GM19468 (cell line): ENCODE data around the gene POU6F2.
"Not testable (repeated sequence)": the region's sequence is repeated elsewhere in the genome, so short reads cannot be mapped to it uniquely, and the experiment has no call there.

Source experiments
- ATAC-seq: cut with Tn5 transposase; IDR thresholded peaks from one replicate; pipeline ENCODE4 v1.9.1; 2021; ENCODE audit warnings: mild to moderate bottlenecking, moderate library complexity, moderate number of reproducible peaks; ENCODE audit not compliant: unreplicated experiment; ENCODE audit errors: extremely low read depth

The POU6F2 gene, protein sequence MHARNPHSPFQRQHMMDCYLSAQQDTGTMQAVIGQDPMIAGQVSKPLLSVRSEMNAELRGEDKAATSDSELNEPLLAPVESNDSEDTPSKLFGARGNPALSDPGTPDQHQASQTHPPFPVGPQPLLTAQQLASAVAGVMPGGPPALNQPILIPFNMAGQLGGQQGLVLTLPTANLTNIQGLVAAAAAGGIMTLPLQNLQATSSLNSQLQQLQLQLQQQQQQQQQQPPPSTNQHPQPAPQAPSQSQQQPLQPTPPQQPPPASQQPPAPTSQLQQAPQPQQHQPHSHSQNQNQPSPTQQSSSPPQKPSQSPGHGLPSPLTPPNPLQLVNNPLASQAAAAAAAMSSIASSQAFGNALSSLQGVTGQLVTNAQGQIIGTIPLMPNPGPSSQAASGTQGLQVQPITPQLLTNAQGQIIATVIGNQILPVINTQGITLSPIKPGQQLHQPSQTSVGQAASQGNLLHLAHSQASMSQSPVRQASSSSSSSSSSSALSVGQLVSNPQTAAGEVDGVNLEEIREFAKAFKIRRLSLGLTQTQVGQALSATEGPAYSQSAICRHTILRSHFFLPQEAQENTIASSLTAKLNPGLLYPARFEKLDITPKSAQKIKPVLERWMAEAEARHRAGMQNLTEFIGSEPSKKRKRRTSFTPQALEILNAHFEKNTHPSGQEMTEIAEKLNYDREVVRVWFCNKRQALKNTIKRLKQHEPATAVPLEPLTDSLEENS

DNA sequence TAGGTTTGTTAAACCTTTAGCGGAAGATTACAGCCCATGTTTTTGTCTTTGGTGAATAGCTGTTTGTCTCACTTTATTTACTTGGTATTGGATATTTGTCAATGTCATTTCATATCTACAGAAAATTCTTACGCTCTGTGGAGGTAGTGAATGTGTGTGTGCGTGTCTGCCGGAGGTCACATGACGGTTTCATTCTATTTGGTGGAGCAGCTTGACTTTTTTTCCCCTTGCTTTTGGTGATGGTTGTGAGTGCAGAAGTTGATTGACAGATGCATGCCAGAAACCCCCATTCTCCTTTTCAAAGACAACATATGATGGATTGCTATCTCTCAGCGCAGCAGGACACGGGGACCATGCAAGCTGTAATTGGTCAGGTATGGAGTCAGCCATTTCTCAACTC, at the start of gene POU6F2:
TSS of gene POU6F2 (plus strand) at position 225 of the 400 bp plus-strand sequence. CDS start at position 270, 45 bp downstream.
- ATAC-seq: no peak

DNA sequence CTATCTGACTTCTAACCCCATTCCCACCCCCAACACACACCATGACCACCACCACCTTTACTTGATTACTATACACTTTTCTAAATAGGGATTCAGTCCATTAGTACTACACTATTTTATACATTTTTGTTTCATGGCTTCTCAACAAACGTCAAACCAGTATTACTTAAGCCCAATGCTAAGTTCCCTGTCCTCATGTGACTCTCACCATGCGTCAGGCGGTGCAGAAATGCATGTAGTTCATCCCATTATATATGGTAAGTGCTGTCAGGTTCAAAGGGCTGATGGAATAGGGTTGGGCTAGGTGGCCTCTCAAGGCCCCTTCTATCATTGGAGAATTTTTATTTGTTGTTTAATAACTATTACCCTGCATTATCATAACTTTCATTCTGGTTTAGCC, 49.2 kb upstream of the POU6F2 start:
- ATAC-seq: no peak

DNA sequence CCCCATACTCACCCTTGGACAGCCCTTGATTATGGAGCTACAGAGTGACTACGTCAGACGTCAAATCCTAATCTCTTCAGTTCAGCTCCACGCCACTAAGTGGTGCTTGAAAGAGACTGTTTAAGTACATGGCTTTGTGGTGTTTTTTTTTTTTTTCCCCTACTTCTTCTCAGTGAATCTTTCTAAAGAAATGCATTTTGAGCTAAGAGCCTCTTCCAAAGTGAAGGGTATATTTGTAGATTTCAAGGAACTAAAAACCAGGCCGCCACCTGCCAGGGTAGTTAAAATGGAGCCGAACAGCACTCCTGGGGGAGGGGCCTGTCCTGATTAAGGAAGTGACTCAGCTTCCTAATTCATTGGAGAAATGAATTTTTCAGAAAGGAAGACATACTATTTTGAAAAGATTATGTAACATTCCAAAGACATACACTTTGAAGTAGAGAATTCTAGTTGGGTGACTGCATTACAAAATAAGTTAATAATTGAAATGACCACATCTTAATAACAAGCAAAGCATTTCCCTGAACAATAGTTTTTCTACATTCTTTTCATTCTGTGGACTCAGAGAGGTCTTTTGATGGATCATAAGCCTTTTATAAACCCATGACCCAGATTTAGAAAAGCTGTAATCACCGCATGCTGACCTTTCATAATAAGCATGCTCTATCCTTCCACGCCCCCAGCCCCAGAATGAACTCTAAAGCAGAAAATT, 48.1 kb upstream of the POU6F2 start:
- no peak for ATAC-seq

DNA sequence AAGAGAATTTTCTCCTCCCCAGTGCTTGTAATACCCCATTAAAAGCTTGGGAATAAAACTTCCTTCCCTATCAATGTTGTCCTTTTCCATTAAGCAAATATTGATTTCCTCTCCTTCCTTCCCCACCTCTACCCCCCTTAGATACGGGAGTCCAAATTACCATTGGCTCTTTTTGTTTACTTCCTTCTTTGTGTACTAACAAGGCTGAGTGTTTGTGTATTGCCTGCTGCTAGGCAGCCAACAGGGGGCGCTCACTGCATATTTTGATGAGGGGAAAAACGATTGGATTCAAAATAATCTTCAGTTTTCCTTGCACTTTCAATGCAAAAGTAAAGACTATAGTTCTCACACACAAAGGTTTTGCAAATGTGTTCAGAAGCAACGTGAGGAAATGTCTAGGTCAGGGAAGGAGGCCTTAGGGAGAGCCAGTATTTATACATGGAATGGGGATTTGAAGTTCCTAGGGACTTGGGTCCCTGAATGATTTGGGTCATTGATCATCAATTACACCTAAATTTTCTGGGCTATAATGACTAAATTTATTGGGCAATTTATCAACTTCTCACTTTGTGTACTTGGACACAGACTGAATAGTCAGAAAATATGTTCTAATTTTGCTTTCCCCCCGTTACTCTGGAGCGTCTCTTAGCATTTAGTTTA, 45.1 kb upstream of the POU6F2 start:
- ATAC-seq: no peak

DNA sequence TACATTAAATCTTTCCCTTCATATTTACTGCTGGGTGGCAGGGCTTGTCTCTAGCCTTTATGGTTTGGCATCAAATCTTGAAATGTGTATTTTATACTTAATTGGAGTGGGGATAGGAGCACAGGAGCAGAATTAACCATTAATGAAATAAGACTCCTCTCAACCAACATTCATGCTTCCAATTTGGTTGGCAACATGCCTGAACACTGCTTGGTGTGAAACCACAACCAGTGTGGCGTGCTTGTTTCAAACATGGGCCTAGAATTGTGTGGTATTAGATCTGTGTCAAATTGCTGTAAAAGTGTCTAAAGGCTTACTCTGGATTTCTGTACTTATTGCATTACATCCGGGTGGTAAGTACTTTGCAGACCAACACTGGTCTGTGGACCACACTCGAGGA, 43.7 kb upstream of the POU6F2 start:
- ATAC-seq: no peak

DNA sequence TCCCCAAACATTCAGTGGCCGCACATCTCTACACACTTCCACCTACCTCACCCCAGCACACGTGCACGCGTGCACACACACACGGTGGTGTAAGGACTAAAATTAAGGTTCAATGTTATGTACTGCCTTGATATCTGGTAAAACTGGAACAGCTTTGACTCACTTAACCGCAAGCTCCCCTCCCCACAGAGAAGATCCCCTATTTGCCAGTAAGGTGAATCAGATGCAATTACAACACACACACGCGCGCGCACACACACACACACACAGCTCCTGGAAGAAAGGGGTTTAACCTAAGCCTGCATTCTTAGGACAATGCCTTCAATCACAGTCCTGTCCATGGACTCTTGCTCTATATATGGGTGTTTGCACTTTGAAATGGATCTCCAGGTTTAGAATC, 43.2 kb upstream of the POU6F2 start:
- ATAC-seq: no peak

DNA sequence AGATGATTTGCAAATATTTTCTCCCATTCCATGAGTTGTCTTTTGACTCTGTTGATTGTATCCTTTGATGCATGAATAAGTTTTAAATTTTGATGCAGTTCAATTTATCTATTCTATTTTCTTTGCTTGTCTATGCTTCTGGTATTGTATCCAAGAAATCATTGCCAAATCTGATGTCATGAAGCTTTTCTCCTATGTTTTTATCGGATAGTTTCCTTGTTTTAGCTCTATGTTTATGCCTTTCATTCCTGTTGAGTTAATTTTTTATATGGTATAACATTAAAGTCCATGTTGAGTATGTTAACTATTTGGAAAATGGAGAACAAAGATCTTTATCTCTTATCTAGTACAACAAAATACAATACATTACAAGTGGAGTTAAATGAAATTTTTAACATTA, 41.1 kb upstream of the POU6F2 start:
- no peak for ATAC-seq

DNA sequence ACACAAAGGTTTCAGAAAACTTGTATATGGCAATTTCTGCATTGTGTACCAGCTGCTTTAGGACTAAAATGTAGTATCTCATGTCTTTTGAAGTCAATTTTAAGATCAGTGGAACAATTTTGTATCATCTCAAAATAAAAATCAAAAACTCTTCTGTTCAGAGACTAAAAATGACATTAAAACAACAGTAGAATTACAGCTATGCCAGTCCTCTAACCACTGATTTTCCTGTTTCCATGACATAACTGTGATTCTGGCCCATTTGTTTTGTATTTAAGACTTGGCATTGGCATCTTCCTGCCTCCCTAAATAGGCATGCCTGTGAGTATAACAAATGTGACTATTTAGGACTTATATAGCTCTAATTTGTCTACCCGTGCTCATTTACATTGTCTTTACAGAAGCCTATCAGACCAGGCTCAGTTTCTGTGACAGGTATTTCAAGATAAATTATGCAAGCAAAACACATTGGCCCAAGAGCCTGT, 39.7 kb upstream of the POU6F2 start:
- no peak for ATAC-seq

DNA sequence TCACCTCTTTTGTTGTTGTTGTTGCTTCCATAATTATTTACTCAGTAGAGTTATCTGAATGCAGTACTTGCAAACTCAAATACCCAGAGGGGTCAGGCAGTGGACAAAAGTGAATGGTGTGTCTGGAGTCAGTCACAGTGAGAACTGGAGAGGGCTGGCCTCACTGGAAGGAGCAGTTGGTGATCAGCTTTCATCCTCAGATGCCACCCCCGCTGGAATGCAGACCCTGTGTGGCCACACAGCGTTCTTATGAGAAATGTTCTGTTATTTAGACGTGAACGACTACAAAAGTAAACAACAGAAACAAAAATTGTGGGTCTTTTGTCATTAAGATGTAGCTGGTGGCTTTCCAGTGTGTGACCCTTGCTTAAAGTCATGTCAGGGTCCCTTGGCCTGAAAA, 39.1 kb upstream of the POU6F2 start:
- no peak for ATAC-seq

DNA sequence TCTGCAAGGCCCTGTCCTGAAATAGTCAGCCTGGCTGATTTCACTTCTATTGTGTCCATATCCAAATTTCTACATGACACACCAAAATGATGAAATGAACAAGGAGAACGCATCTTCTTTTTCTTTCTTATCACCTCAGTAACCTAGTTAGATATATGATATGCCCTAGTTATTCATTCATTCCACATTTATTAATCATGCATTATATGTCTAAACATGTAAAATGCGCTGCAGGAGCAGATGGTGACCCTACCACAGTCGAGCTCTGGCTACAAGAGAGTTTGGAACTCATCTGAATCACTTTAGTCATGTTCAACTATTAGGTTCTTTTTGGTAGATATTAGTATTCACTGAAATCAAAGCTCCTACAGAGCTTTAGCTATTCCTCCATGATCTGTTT, 36.9 kb upstream of the POU6F2 start:
- ATAC-seq: no peak

DNA sequence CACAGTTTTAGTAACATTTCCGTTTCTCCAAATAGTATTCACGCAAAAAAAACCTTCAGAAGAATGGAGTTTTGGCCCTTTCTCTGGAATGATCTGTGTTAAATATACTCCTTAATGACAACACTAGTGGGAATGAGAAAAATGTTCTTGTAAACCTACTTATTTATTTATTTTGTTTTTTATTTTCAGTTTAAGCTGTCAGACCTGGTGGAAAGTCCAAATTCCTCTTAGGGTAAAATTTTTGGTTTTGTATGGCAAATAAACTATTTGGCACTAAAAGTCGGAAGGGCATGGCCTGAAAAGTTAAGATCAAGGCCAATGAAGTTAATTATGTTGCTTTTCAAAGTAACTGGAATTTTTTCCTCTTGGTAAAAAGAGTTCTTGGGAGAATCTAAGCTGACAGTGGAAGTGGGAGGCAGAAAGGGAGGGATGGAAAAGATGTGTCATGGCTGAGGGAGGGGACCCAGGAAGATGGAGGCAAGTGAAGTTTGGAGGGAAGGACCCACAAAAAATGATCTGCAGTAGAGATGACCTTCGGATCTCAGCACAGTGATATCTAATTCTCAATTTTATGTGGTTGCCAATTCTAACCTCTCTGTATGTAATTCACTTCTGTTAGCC, 35.2 kb upstream of the POU6F2 start:
- no peak for ATAC-seq

DNA sequence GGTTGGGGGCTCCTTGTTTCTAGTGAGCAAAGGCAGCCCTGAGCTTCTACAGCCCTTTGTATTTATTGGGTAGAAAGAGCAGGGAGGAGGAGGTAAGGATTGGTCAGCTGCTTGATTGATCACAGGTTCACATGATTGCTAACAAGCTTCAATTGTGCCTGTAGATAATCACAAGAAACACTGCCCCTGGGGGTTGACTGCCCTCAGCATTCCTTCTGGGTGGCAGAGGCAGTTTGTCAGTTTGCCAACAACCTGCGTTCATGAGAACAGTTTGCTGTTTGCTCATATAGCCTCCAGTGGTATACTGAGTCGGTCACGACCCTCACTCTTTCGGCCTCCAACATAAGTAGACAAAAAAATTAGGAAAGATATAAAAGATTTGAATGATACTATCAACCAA, 30.2 kb upstream of the POU6F2 start:
- not testable (repeated sequence) for ATAC-seq

DNA sequence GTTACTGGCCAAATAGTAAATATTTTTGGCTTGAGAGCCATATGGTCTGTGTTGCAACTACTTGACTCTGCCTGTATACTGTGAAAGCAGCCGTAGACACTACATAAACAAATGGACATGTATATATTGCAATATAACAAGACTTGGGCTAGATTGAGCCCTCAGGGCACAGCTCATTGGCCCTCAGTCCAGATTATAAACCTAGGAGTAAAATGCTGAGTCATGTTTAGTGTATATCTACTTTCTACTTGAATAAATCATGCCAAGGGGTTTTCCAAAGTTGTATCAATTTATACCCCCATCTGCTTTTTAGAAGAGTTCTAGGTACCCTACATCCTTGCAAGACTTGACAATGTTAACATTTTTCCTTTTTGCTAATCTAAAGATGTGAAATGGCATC, 27.4 kb upstream of the POU6F2 start:
- no peak for ATAC-seq

DNA sequence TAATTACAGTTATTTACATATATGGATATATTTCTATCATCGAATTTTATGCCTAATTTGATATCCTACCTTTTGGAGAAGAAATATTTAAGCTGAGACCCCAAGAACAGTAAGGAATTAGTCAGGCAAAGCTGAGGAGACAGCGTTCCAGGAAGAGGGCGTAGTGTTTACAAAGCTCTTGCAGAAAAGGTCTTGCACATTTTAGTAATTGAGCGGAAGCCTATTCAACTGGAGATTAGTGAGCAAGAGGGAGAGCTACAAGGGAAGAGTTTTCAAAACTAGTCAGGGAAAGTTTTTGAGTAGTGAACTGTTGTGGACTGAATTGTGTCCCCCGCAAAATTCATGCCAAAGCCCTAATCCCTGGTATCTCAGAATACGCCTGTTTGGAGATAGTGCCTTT, 26.5 kb upstream of the POU6F2 start:
- no peak for ATAC-seq

DNA sequence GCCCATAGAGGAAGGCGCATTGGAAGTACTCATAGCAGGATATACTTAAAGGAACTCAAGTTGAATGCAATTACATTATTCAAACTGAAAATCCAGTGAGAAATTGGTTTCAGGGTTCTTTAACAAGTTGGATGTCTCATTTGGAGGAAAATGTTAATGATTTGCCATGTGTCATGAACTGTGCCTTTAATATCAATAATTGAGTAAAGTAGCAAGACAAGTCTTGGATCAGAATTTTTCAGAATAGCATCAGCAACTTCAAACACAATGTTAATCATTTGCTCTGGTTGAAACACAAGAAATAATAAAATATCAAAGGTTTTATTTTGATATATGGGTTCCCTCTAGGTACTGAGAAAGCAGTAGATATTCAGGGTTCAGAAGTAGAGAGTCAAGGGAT, 24.5 kb upstream of the POU6F2 start:
- ATAC-seq: no peak

DNA sequence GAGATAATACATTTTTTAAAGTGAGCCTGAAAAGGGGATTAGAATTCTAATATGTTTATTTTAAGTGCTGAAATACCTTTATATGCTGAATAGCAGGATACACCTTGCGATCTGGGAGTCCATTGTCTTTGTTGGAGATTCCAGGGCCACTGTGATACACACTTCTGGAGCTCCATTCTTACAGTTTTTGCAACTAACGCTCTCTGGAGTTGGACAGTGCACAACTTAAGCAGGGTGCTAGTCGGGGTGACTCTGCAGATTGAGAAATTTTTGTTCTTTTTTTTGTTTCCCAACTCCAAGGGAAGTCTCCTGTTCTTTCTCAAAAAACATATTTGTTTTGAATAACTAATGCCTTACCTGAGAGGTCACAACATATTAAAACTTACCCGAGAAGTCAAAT, 23.7 kb upstream of the POU6F2 start:
- no peak for ATAC-seq

DNA sequence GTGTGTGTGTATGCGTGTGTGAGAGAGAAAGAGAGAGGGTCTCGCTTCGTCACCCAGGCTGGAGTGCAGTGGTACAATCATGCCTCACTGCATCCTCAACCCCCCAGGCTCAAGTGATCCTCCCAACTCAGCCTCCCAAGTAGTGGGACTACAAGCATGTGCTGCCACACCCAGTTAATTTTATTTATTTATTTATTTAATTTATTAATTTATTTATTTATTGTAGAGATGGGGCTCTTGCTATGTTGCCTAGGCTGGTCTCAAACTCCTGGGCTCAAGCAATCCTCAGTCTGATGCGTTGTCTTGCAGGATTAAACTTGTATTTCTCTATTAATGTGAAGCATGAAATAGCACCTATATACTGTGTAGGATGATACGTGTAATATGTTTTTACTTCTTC, 21.8 kb upstream of the POU6F2 start:
- ATAC-seq: no peak

DNA sequence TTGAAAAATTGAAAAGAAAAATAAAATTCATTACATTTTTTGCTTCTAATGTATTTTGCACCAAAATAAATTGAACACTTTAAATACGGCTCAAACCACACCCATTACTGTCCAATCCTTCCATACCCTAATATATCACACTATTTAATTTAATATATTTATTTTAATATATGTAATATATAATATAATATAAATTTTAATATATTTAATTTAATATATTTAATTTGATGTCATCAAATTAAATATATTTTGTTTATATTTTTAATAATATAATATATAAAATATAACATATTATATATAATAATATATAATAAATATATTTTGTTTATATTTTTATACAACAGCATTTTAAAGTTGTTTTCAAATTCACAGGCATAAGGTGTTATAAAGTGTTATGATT, 15.7 kb upstream of the POU6F2 start:
- no peak for ATAC-seq

DNA sequence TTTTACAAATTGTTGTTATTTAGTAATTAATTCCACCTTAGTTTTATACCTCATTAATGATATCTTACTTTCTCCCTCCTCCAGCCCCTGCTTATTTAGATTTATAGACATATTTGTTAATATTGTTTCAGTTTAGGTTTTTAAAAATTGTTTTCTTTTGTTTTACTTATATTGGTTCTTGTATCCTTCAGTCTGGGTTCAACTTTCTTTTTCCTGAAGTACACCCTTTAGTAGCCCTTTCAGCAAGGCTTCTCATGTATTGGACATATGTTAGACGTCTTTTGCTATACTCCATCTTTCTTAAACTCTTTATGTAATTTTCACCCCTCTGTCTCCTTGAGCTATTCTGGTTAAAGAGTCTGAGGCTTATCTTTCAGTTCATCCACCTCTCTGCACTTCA, 12.8 kb upstream of the POU6F2 start:
- ATAC-seq: no peak

DNA sequence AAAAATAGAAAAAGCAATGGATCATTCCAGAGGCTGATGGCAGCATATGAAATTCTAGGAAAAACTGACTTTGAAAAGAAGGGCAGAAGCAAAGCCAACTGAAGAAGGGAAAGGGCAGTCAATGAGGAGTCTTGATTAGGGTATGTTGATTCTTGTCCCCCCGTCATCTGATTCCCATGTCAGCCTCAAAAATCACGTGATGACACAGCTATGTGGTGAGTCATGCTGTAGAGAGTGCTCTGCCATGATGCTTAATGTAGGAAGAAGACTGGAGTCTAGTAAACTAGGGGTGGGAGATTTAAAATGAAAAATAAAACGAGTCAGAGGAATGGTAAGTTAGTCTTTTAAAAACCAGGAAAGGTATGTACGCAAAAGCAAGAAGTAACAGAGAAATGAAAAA, 3.9 kb upstream of the POU6F2 start:
- no peak for ATAC-seq
